PC-3 (cell line): Measurements from ENCODE around the gene CEACAM7.

Experiments
- EZH2 ChIP-seq: fragments of 300-600 bp; sonication (generic); IDR thresholded peaks from one replicate; pipeline ENCODE4 v1.6.1; 2017; ENCODE audit warnings: antibody characterized with exemption, mild to moderate bottlenecking, low read length; ENCODE audit not compliant: unreplicated experiment
- TF ChIP-seq, protein P1 (sequence below): fragments of 300-600 bp; sonication (generic); conservative IDR thresholded peaks from 2 replicates; pipeline ENCODE4 v1.5.1; 2017; ENCODE audit warnings: antibody characterized with exemption, low read depth, mild to moderate bottlenecking, low read length

DNA sequence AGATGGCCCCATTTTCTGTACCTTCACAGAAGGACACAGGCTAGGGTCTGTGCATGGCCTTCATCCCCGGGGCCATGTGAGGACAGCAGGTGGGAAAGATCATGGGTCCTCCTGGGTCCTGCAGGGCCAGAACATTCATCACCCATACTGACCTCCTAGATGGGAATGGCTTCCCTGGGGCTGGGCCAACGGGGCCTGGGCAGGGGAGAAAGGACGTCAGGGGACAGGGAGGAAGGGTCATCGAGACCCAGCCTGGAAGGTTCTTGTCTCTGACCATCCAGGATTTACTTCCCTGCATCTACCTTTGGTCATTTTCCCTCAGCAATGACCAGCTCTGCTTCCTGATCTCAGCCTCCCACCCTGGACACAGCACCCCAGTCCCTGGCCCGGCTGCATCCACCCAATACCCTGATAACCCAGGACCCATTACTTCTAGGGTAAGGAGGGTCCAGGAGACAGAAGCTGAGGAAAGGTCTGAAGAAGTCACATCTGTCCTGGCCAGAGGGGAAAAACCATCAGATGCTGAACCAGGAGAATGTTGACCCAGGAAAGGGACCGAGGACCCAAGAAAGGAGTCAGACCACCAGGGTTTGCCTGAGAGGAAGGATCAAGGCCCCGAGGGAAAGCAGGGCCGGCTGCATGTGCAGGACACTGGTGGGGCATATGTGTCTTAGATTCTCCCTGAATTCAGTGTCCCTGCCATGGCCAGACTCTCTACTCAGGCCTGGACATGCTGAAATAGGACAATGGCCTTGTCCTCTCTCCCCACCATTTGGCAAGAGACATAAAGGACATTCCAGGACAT, 7.0 kb upstream of the CEACAM7 start:
- TF ChIP-seq, protein P1, sequence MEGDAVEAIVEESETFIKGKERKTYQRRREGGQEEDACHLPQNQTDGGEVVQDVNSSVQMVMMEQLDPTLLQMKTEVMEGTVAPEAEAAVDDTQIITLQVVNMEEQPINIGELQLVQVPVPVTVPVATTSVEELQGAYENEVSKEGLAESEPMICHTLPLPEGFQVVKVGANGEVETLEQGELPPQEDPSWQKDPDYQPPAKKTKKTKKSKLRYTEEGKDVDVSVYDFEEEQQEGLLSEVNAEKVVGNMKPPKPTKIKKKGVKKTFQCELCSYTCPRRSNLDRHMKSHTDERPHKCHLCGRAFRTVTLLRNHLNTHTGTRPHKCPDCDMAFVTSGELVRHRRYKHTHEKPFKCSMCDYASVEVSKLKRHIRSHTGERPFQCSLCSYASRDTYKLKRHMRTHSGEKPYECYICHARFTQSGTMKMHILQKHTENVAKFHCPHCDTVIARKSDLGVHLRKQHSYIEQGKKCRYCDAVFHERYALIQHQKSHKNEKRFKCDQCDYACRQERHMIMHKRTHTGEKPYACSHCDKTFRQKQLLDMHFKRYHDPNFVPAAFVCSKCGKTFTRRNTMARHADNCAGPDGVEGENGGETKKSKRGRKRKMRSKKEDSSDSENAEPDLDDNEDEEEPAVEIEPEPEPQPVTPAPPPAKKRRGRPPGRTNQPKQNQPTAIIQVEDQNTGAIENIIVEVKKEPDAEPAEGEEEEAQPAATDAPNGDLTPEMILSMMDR: no peak
- no peak for TF ChIP-seq EZH2
